MM.1S (cell line): ENCODE measurements around the gene TANC1.

Experiments
- DNase-seq: peaks from one replicate; pipeline ENCODE4 v3.0.0-alpha.2; 2015
- H2AFZ ChIP-seq: fragments of 300-600 bp; sonication (generic); 2 replicates; pipeline ENCODE4 v1.6.0; 2016; ENCODE audit warnings: antibody characterized with exemption, low read length
- H3F3A ChIP-seq: fragments of 300-600 bp; sonication (generic); 2 replicates; pipeline ENCODE4 v1.6.1; 2016; ENCODE audit warnings: mild to moderate bottlenecking, antibody characterized with exemption, low read length, moderate library complexity, mixed read lengths; ENCODE audit not compliant: insufficient read depth
- H3K27ac ChIP-seq: fragments of 300-600 bp; sonication (generic); 2 replicates; pipeline ENCODE4 v1.5.1; 2016; ENCODE audit warnings: mild to moderate bottlenecking, low read length
- H3K27me3 ChIP-seq: fragments of 300-600 bp; sonication (generic); replicated peaks from 2 replicates; pipeline ENCODE4 v1.6.0; 2016; ENCODE audit warnings: low read length; ENCODE audit not compliant: insufficient read depth
- H3K36me3 ChIP-seq: fragments of 300-600 bp; sonication (generic); replicated peaks from 2 replicates; pipeline ENCODE4 v1.6.1; 2016; ENCODE audit warnings: mild to moderate bottlenecking, low read length, mixed read lengths; ENCODE audit not compliant: insufficient read depth
- H3K4me1 ChIP-seq: fragments of 300-600 bp; sonication (generic); 2 replicates; pipeline ENCODE4 v1.6.1; 2016; ENCODE audit warnings: low read length, mixed read lengths
- H3K4me2 ChIP-seq: fragments of 300-600 bp; sonication (generic); 2 replicates; pipeline ENCODE4 v1.6.0; 2016; ENCODE audit warnings: low read depth, low read length
- H3K4me3 ChIP-seq: fragments of 300-600 bp; sonication (generic); 2 replicates; pipeline ENCODE4 v1.5.1; 2016; ENCODE audit warnings: low read length, mixed read lengths
- H3K79me2 ChIP-seq: fragments of 300-600 bp; sonication (generic); 2 replicates; pipeline ENCODE4 v1.6.1; 2016; ENCODE audit warnings: mixed run types, low read length, mixed read lengths
- H3K9ac ChIP-seq: fragments of 300-600 bp; sonication (generic); 2 replicates; pipeline ENCODE4 v1.6.1; 2016; ENCODE audit warnings: low read length, mixed read lengths
- H3K9me2 ChIP-seq: fragments of 300-600 bp; sonication (generic); replicated peaks from 2 replicates; pipeline ENCODE4 v1.6.1; 2016; ENCODE audit warnings: mild to moderate bottlenecking, low read length, mixed read lengths; ENCODE audit not compliant: insufficient read depth
- H3K9me3 ChIP-seq: fragments of 300-600 bp; sonication (generic); replicated peaks from 2 replicates; pipeline ENCODE4 v1.6.1; 2016; ENCODE audit warnings: mild to moderate bottlenecking, low read length, mixed read lengths; ENCODE audit not compliant: insufficient read depth
- H4K20me1 ChIP-seq: fragments of 300-600 bp; sonication (generic); 2 replicates; pipeline ENCODE4 v1.6.1; 2016; ENCODE audit warnings: mild to moderate bottlenecking, low read length, moderate library complexity, mixed read lengths; ENCODE audit not compliant: insufficient read depth
- CTCF ChIP-seq: fragments of 300-600 bp; sonication (generic); IDR thresholded peaks from 2 replicates; pipeline ENCODE4 v1.5.1; 2016; ENCODE audit warnings: antibody characterized with exemption, low read length, mixed read lengths
- EZH2 ChIP-seq: fragments of 300-600 bp; sonication (generic); optimal IDR thresholded peaks from 2 replicates; pipeline ENCODE3; 2017; ENCODE audit warnings: low read depth, mild to moderate bottlenecking, antibody characterized with exemption, low read length, mixed read lengths
- EZH2phosphoT487 ChIP-seq: fragments of 300-600 bp; sonication (generic); IDR thresholded peaks from 2 replicates; pipeline ENCODE4 v1.6.1; 2018; ENCODE audit warnings: antibody characterized with exemption, low read length

Gene TANC1

GRCh38 chr2:159279700-159280099, 311.3 kb downstream of the TANC1 start:
- Histone ChIP-seq H3K4me1 (peaks cover 11% of the 10 kb centered on the region), H3K36me3 (peaks cover 12% of the 10 kb centered on the region; the same call in 1 of the 2 replicates), H3K9ac (no peak overlapping the region), H3K9me3 (no peaks in the 10 kb centered on the region), H3K4me3 (no peak overlapping the region), H4K20me1 (no peaks in the 10 kb centered on the region), H3K9me2 (no peaks in the 10 kb centered on the region), H3K4me2 (no peak overlapping the region), H3K27ac (no peak overlapping the region), H3K27me3 (no peaks in the 10 kb centered on the region), H3F3A (no peaks in the 10 kb centered on the region), H2AFZ (no peak overlapping the region), H3K79me2 (peaks cover 31% of the 10 kb centered on the region)
- no peak for TF ChIP-seq CTCF
- TF ChIP-seq EZH2, result no peak
- TF ChIP-seq EZH2phosphoT487, result no peak
- DNase-seq, result no peak

GRCh38 chr2:159281002-159281401, 312.6 kb downstream of the TANC1 start:
- no peak overlapping the region for H3K27ac ChIP-seq
- H3K79me2 ChIP-seq, result peaks cover 44% of the 10 kb centered on the region
- H3K4me3 ChIP-seq, result no peak overlapping the region
- no peaks in the 10 kb centered on the region for H3K9me2 ChIP-seq
- peaks cover 12% of the 10 kb centered on the region; the same call in 1 of the 2 replicates for H3K36me3 ChIP-seq
- no peaks in the 10 kb centered on the region for H4K20me1 ChIP-seq
- no peaks in the 10 kb centered on the region; the same call in 1 of the 2 replicates for H3F3A ChIP-seq
- TF ChIP-seq CTCF (no peak), EZH2 (no peak), EZH2phosphoT487 (no peak)
- H3K27me3 ChIP-seq, result no peaks in the 10 kb centered on the region
- no peak overlapping the region for H3K9ac ChIP-seq
- H3K4me2 ChIP-seq, result no peak overlapping the region
- no peak overlapping the region for H2AFZ ChIP-seq
- peaks cover 11% of the 10 kb centered on the region for H3K4me1 ChIP-seq
- no peaks in the 10 kb centered on the region for H3K9me3 ChIP-seq
- DNase-seq, result no peak
